EH (cell line): ENCODE data around the gene ARFGAP3.
"Not testable (repeated sequence)": the region's sequence is repeated elsewhere in the genome, so short reads cannot be mapped to it uniquely, and the experiment has no call there.

Experiments used
- DNase-seq: peaks from one replicate; pipeline ENCODE4 v3.0.0-alpha.2; 2015; ENCODE audit warnings: low read depth

Gene ARFGAP3

GRCh38 chr22:42768385-42769035, 88.6 kb downstream of the ARFGAP3 start:
- no peak for DNase-seq

- no peak for DNase-seq
These were observed 90.2 kb downstream of the ARFGAP3 start for GRCh38 chr22:42766860-42767259.

- no peak for DNase-seq
These were observed 92.1 kb downstream of the ARFGAP3 start for GRCh38 chr22:42764895-42765363.

GRCh38 chr22:42763965-42764480, 93.0 kb downstream of the ARFGAP3 start:
- no peak for DNase-seq

GRCh38 chr22:42760806-42761565, 96.1 kb downstream of the ARFGAP3 start:
- no peak for DNase-seq

GRCh38 chr22:42758931-42759629, 98.0 kb downstream of the ARFGAP3 start:
- DNase-seq = peak; percentile 29

- DNase-seq = peak; percentile 82
These were observed 101.5 kb downstream of the ARFGAP3 start for GRCh38 chr22:42755553-42755952.

GRCh38 chr22:42755121-42755520, 102.0 kb downstream of the ARFGAP3 start:
- DNase-seq = not testable (repeated sequence)

- peak; percentile 33 for DNase-seq
These were observed 102.4 kb downstream of the ARFGAP3 start for GRCh38 chr22:42754658-42755057.

- DNase-seq = no peak
These were observed 104.2 kb downstream of the ARFGAP3 start for GRCh38 chr22:42752912-42753311.

- DNase-seq = no peak
These were observed 104.8 kb downstream of the ARFGAP3 start for GRCh38 chr22:42752230-42752746.

- not testable (repeated sequence) for DNase-seq
These were observed 106.7 kb downstream of the ARFGAP3 start for GRCh38 chr22:42750421-42750820.

GRCh38 chr22:42747701-42748513, 109.2 kb downstream of the ARFGAP3 start:
- peak; percentile 83 for DNase-seq
